Measurements from ENCODE around the gene MVD. TPM values are rescaled to one million over a fixed set of nuclear protein-coding genes. Genes with fewer than 3 reads are reported as not detected.
A peak's percentile ranks its signal among the peaks of the same experiment; 100 is the strongest.

Gene MVD
- total RNA-seq, 4 donors from 2014 or later = 2.4 to 22.1 (median 15.0) TPM

GRCh38 chr16:88634141-88634993 lies 28.5 kb downstream of the MVD start:
- Histone ChIP-seq H3K9me3 (no peaks in the 10 kb centered on the region), H3K36me3 (no peaks in the 10 kb centered on the region), H3K27ac (no peak overlapping the region), H3K4me1 (peaks cover 0 to 3% of the 10 kb centered on the region in 2 donors), H3K27me3 (peaks cover 0 to 9% of the 10 kb centered on the region in 2 donors), H3K4me3 (peak overlapping the region; percentile 3 to 13)
- peak in 1 of 2 donors; percentile 49 for DNase-seq
- no peak for TF ChIP-seq POLR2A (IDR thresholded peaks at IDR 0.05)
- TF ChIP-seq CTCF (IDR thresholded peaks at IDR 0.05) = no peak
- intact Hi-C loops (cut with DNase I; ENCODE audit: low total_unique reads) = no loop called here

GRCh38 chr16:88633684-88634140 lies 29.2 kb downstream of the MVD start:
- Histone ChIP-seq H3K9me3 (no peaks in the 10 kb centered on the region), H3K4me3 (no peak overlapping the region), H3K4me1 (peaks cover 0 to 3% of the 10 kb centered on the region in 2 donors), H3K36me3 (no peaks in the 10 kb centered on the region), H3K27ac (no peak overlapping the region), H3K27me3 (peaks cover 0 to 9% of the 10 kb centered on the region in 2 donors)
- intact Hi-C loops (cut with DNase I; ENCODE audit: low total_unique reads) = no loop called here
- no peak for DNase-seq
- no peak for TF ChIP-seq POLR2A (IDR thresholded peaks at IDR 0.05)
- no peak for TF ChIP-seq CTCF (IDR thresholded peaks at IDR 0.05)

GRCh38 chr16:88632587-88632930 lies 30.3 kb downstream of the MVD start:
- H3K4me3 ChIP-seq = no peak overlapping the region
- intact Hi-C loops (cut with DNase I; ENCODE audit: low total_unique reads) = no loop called here
- H3K36me3 ChIP-seq = no peaks in the 10 kb centered on the region
- H3K27me3 ChIP-seq = no peaks in the 10 kb centered on the region
- H3K4me1 ChIP-seq = peaks cover 0 to 3% of the 10 kb centered on the region in 2 donors
- no peaks in the 10 kb centered on the region for H3K9me3 ChIP-seq
- no peak for DNase-seq
- no peak for TF ChIP-seq POLR2A (IDR thresholded peaks at IDR 0.05)
- TF ChIP-seq CTCF (IDR thresholded peaks at IDR 0.05) = no peak
- no peak overlapping the region for H3K27ac ChIP-seq

GRCh38 chr16:88631920-88632586 lies 30.8 kb downstream of the MVD start:
- H3K27me3 ChIP-seq = no peaks in the 10 kb centered on the region
- H3K27ac ChIP-seq = no peak overlapping the region
- intact Hi-C loops (cut with DNase I; ENCODE audit: low total_unique reads) = no loop called here
- H3K4me3 ChIP-seq = no peak overlapping the region
- TF ChIP-seq CTCF (IDR thresholded peaks at IDR 0.05) = no peak
- no peak for TF ChIP-seq POLR2A (IDR thresholded peaks at IDR 0.05)
- no peaks in the 10 kb centered on the region for H3K9me3 ChIP-seq
- no peak for DNase-seq
- no peaks in the 10 kb centered on the region for H3K36me3 ChIP-seq
- H3K4me1 ChIP-seq = peaks cover 0 to 3% of the 10 kb centered on the region in 2 donors

GRCh38 chr16:88631384-88631783 lies 31.5 kb downstream of the MVD start:
- no peaks in the 10 kb centered on the region for H3K9me3 ChIP-seq
- H3K27ac ChIP-seq = no peak overlapping the region
- peaks cover 0 to 3% of the 10 kb centered on the region in 2 donors for H3K4me1 ChIP-seq
- H3K27me3 ChIP-seq = no peaks in the 10 kb centered on the region
- no peak for DNase-seq
- TF ChIP-seq POLR2A (IDR thresholded peaks at IDR 0.05) (no peak), CTCF (IDR thresholded peaks at IDR 0.05) (no peak)
- H3K36me3 ChIP-seq = no peaks in the 10 kb centered on the region
- H3K4me3 ChIP-seq = no peak overlapping the region
- intact Hi-C loops (cut with DNase I; ENCODE audit: low total_unique reads) = no loop called here
